Lung (tissue), 12 donors: ENCODE measurements around the gene USP12. TPM values are rescaled to one million over a fixed set of nuclear protein-coding genes. Genes with fewer than 3 reads are reported as not detected.
A peak's percentile ranks its signal among the peaks of the same experiment; 100 is the strongest.

Experiments used
- ATAC-seq: fragments of 200-7000 bp; cut with Tn5 transposase; one replicate; pipeline ENCODE4 v1.9.1; 2020; ENCODE audit warnings: moderate number of reproducible peaks; ENCODE audit not compliant: insufficient read depth, low FRiP score
- DNase-seq, 3 donors: peaks; one replicate each; pipeline ENCODE4 v3.0.0-alpha.2; 2013 to 2017
- H3K27ac ChIP-seq, 2 donors: one replicate each; pipeline ENCODE4 v1.5.1; 2013; ENCODE audit warnings: mild to moderate bottlenecking in 2 of 2, moderate library complexity in 2 of 2, control low read depth in 1 of 2, inconsistent platforms in 1 of 2, low read depth in 1 of 2, low read length in 1 of 2
- H3K27me3 ChIP-seq, 3 donors: one replicate each; pipeline ENCODE4 v1.5.1; 2013; ENCODE audit warnings: low read length in 2 of 3; ENCODE audit not compliant: control insufficient read depth in 3 of 3, insufficient read depth in 3 of 3
- H3K36me3 ChIP-seq, 4 donors: one replicate each; pipeline ENCODE4 v1.5.1; 2013; ENCODE audit warnings: low read length in 4 of 4, mild to moderate bottlenecking in 1 of 4, moderate library complexity in 1 of 4; ENCODE audit not compliant: control insufficient read depth in 4 of 4, insufficient read depth in 4 of 4
- H3K4me1 ChIP-seq, 5 donors: one replicate each; pipeline ENCODE4 v1.5.1; 2013; ENCODE audit warnings: low read length in 5 of 5, mild to moderate bottlenecking in 2 of 5, moderate library complexity in 1 of 5; ENCODE audit not compliant: control insufficient read depth in 5 of 5, insufficient read depth in 5 of 5
- H3K4me3 ChIP-seq: one replicate; pipeline ENCODE4 v1.5.1; 2013; ENCODE audit warnings: mild to moderate bottlenecking, control low read depth, moderate library complexity
- H3K9ac ChIP-seq, 2 donors: one replicate each; pipeline ENCODE4 v1.5.1; 2013; ENCODE audit warnings: low read length in 2 of 2, control low read depth in 1 of 2; ENCODE audit not compliant: insufficient read depth in 1 of 2
- H3K9me3 ChIP-seq, 4 donors: one replicate each; pipeline ENCODE4 v1.5.1; 2013; ENCODE audit warnings: low read length in 3 of 4, mild to moderate bottlenecking in 1 of 4, moderate library complexity in 1 of 4; ENCODE audit not compliant: control insufficient read depth in 4 of 4, insufficient read depth in 3 of 4
- WGBS, 2 donors: extraction: QIAGEN DNeasy Blood & Tissue Kit; methylation state at CpG; one replicate each; pipeline ENCODE4 v1.1.7; 2013; 5-methylcytosine and 5-hydroxymethylcytosine counted together
- polyA plus RNA-seq, 2 donors: library from polyadenylated mRNA; stranded (reverse); fragments of 200-250 nt; gene quantifications; one replicate each; pipeline ENCODE4 v1.2.1, GENCODE V29; 2013
- total RNA-seq, 2 donors: library from RNA; depleted of rRNA in 1 of 2; stranded (reverse); fragments of >200 nt in 1 of 2; gene quantifications; one replicate each; pipeline ENCODE4 v1.2.1, GENCODE V29; 2014 to 2021
- TF ChIP-seq, protein P1 (sequence below): IDR thresholded peaks from 2 replicates; pipeline ENCODE4 v1.5.1; 2012; ENCODE audit warnings: mild to moderate bottlenecking; ENCODE audit errors: control extremely low read depth, extremely low read depth
- donor health status: control.
- donor health status: control.
- donor health status: Bipolar disorder and iron deficiency.
- donor health status: healthy.
- donor health status: DM: yes; HTN: yes; CAD: no.

USP12 gene
- total and polyA plus RNA-seq, 4 donors: 12.6 to 60.0 (median 19.2) TPM

DNA sequence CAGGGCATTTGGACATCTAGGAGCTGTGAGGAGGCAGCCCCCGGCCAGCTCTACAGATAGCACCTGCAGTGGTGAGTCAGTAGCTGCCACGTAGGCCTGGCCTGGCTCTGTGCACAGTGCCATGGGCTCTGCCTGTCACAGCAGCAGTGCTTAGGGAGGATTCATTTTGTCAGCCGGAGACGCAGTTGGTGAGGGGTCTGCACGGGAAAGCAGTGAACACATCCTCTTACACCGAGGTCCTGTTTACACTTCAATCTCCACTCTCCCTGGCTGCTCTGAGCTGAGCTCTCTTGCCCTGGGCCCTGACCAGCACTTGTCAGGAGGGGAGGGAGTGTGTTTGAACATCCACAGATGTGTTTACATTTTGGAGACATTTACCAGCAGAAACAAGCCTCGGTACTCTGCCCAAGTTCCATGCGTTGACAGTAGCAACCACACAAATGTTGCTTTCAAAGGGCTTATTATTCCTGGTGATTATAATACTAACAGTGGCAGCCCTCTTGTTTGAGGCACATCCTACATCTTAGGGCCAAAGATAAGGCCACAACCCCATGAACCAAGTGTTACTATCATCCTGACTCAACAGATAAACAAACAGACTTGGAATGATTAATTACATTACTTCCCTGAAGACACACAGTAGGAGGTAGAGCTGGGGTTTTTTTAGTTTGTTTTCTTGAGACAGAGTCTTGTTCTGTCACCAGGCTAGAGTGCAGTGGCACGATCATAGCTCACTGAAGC, 148.9 kb downstream of the USP12 start:
- no peaks in the 10 kb centered on the region for H3K36me3 ChIP-seq
- ATAC-seq (peak; percentile 53), DNase-seq (peak; percentile 85 to 96 (median 95))
- H3K27me3 ChIP-seq: no peaks in the 10 kb centered on the region
- TF ChIP-seq, protein P1, sequence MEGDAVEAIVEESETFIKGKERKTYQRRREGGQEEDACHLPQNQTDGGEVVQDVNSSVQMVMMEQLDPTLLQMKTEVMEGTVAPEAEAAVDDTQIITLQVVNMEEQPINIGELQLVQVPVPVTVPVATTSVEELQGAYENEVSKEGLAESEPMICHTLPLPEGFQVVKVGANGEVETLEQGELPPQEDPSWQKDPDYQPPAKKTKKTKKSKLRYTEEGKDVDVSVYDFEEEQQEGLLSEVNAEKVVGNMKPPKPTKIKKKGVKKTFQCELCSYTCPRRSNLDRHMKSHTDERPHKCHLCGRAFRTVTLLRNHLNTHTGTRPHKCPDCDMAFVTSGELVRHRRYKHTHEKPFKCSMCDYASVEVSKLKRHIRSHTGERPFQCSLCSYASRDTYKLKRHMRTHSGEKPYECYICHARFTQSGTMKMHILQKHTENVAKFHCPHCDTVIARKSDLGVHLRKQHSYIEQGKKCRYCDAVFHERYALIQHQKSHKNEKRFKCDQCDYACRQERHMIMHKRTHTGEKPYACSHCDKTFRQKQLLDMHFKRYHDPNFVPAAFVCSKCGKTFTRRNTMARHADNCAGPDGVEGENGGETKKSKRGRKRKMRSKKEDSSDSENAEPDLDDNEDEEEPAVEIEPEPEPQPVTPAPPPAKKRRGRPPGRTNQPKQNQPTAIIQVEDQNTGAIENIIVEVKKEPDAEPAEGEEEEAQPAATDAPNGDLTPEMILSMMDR: no peak
- H3K4me3 ChIP-seq: no peak overlapping the region
- peaks cover 0 to 32% (median 11%) of the 10 kb centered on the region in 5 donors for H3K4me1 ChIP-seq
- WGBS, 2 donors: 43 to 68% methylated on average over 9 of the region's 9 CpGs
- H3K27ac ChIP-seq: peak overlapping the region in 1 of 2 donors; percentile 81
- H3K9ac ChIP-seq: no peak overlapping the region
- H3K9me3 ChIP-seq: peaks cover 0 to 2% (median 0%) of the 10 kb centered on the region in 4 donors

GRCh38 chr13:27020415-27020814, 151.2 kb downstream of the USP12 start:
- DNase-seq: no peak
- 87 to 89% methylated on average over 8 of the region's 8 CpGs for WGBS, 2 donors
- H3K27me3 ChIP-seq: no peaks in the 10 kb centered on the region
- H3K9me3 ChIP-seq: peaks cover 0 to 2% (median 0%) of the 10 kb centered on the region in 4 donors
- no peaks in the 10 kb centered on the region for H3K36me3 ChIP-seq
- no peak for ATAC-seq
- no peak overlapping the region for H3K27ac ChIP-seq
- no peak overlapping the region for H3K9ac ChIP-seq
- H3K4me1 ChIP-seq: peaks cover 0 to 32% (median 11%) of the 10 kb centered on the region in 5 donors
- no peak overlapping the region for H3K4me3 ChIP-seq
- TF ChIP-seq, protein P1: no peak

DNA sequence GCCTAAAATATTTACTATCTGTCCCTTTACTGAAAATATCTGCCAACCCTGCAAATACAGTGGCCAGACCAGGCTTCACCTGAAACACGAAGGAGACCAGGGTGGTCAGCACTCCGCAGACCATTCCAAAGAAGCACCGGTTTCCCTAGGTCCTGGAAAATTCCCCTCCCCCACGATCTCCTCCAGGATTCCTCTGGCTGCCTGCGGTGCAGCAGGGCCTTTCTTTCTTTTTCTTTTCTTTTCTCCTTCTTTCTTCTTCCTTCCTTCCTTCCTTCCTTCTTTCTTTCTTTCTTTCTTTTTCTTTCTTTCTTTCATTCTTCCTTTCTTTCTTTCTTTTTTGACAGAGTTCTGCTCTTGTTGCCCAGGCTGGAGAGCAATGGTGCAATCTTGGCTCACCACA, 152.7 kb downstream of the USP12 start:
- H3K4me1 ChIP-seq: peaks cover 0 to 32% (median 11%) of the 10 kb centered on the region in 5 donors
- WGBS, 2 donors: 55 to 76% methylated on average over 5 of the region's 5 CpGs
- no peak overlapping the region for H3K4me3 ChIP-seq
- H3K9ac ChIP-seq: no peak overlapping the region
- H3K9me3 ChIP-seq: peaks cover 0 to 2% (median 0%) of the 10 kb centered on the region in 4 donors
- H3K36me3 ChIP-seq: no peaks in the 10 kb centered on the region
- TF ChIP-seq, protein P1: no peak
- no peak overlapping the region for H3K27ac ChIP-seq
- no peak for DNase-seq
- no peak for ATAC-seq
- H3K27me3 ChIP-seq: no peaks in the 10 kb centered on the region
